ENCODE data around the gene WDR75.
"Not testable (repeated sequence)": the region's sequence is repeated elsewhere in the genome, so short reads cannot be mapped to it uniquely, and the experiment has no call there.

WDR75 gene

DNA sequence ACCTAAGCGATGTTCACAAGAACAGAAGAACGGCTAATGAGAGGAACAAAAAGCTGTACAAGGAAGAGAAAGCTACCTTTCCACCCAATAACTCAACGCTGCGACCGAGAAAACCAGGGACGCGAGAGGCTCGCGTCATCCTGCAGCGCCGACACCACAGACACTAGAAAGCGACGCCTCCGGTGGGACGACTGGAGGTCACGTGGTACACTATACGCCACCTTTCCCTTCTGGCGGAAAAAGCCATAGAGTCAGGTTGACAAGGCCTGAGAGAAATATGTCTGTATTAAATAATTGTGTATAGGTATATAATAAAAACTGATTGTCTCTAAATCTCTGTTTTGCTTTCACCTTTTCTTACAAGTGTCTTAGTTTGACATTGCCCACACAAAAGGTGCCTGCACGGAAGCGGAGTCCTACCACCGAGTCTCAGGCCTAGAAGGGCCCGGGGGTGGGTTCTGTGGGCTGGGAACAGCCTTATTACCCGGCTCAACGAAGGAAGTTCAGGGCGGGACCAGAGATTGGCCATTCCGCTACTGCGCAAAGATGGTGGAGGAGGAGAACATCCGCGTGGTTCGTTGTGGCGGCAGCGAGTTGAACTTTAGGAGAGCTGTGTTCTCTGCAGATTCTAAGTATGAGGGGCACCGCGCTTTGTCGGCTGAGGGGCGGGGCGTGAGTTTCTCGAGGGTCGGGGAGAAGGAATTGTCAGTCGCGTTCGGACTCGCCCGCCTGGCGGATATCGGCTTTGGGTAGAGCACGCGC lies at the start of gene WDR75:
TSS of gene WDR75 (plus strand) at position 528 of the 762 bp plus-strand sequence. CDS start at position 547, 19 bp downstream.
- DNase-seq (ENCODE audit: low read depth in 2 of 2) = peak; percentile 88

DNA sequence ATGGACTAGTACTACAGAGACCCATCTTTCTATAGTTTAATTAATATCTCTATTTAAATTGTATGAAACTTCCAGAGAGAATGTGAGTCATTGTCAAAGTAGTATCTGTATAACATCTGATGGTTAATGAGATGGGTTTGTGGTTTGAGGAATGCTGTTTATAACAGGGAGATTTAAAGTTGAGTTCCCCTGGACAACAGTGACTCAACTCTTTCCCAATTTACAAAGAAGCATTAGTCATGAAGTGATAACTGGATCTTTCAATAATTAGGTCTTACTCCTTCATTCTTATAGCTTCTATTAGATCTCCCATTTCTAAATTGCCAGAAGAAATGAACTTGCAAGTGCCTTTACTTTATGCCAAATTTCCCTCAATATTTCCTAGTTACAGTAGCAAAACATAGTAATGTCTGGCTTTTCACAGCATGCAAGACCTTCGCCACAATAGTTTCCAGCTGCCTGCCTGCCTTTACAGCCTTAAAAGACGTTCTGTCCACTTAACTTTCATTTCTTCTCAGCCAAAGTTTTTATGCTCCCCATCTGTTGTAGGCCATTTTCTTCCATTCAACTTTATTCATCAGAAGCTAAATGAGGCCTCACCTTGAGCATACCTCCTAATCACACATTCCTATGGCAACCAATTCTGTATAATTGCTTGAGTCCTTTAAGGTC lies 47.7 kb upstream of the WDR75 start:
- DNase-seq (ENCODE audit: low read depth in 2 of 2) = no peak

DNA sequence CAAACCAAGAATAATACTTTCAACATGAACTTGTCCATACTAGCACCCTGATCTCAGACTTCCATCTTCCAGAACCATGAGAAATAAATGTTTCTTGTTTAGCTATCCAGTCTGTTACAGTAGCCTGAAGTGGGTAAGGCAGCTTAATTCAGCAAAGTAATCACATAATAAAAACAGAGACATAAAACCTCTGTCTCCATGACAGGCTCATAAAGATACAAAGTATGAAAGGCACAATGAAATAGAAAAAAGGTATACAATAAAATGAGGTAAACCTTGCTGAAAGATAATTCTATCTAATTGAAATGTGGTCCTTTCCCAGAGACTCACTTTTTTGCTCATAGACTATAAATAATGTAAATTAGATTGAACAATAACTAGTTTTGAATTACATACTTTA lies 46.7 kb upstream of the WDR75 start:
- DNase-seq (ENCODE audit: low read depth in 2 of 2) = no peak

DNA sequence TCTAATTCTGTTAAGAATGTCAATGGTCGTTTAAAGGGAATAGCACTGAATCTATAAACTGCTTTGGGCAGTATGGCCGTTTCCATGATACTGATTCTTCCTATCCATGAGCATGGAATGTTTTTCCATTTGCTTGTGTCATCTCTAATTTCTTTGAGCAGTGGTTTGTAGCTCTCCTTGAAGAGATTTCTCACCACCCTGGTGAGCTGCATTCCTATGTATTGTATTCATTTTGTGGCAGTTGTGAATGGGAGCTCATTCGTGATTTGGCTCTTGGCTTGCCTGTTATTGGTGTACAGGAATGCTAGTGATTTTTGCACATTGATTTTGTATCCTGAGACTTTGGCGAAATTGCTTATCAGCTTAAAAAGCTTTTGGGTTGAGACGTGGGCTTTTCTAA lies 38.3 kb upstream of the WDR75 start:
- DNase-seq (ENCODE audit: low read depth in 2 of 2) = no peak

DNA sequence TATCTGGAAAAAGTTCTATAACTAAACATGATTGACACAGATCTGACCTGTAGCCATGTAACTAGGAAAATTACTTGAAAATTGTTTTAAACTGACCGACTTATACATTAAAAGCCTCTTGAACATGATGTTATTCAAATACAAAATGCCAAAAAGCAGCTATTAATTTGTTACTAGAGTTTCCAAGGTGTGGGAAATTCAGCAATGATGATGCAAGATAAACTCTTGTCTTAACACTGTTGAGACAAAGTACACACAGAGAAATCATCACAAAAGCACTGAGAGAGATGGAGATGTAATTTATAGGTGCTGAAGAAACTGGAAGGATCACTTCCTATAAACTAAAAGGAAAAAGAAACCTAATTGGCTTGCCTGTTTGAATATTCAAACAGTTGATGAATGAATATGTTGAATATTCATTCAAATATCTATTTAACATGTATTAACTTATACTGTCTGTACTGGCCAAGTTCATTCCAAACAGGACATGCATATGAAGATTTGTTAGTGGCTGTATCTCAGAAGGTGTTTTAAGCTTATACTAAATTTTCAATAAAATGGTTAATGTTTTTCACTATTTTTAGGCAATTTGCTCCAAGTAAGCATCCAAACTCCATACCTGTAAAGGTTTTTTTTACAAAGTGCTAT lies 34.6 kb upstream of the WDR75 start:
- no peak for DNase-seq (ENCODE audit: low read depth in 2 of 2)

DNA sequence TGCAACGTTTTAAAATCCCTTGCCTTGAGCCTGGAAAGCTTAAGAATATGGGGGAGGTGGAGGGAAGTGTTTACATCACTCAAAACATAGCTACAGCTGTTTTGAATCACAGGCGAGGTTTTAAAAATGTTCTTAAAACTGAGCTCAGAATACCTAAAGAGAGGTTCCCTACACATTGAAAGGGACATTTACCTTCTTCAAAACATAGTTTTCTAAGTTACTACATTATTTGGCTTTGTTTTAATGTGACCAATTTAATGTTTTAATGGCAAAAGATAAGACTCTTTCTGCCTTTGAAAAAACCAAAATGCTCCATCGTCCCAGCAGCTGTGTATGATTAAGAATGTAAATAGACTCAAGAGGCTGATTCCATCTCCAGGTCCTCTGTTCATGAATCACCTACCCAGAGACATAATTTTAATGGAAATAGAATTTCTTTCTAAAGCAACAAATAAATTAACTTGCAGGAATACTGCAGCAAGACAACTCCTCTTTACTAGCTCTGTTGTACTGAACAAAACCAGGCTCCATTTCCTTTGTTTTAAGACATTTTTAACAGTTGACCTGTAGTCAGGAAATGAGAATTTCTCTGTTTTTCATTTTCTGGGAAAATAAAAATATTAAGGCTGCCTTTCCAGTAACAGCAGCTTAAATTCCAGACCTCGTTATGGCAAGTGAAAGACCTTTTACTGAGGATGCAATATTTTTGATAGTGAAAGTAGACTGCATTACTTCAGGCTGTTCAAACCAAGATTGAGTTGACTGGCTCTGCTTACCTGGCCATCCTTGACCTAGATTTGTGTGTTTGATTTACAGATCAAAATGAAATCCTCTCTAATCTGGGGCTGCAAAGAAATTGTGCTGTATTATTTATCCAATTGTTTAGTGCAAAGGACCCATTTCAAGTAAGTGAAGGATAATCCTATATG lies 33.7 kb upstream of the WDR75 start:
- no peak for DNase-seq (ENCODE audit: low read depth in 2 of 2)

DNA sequence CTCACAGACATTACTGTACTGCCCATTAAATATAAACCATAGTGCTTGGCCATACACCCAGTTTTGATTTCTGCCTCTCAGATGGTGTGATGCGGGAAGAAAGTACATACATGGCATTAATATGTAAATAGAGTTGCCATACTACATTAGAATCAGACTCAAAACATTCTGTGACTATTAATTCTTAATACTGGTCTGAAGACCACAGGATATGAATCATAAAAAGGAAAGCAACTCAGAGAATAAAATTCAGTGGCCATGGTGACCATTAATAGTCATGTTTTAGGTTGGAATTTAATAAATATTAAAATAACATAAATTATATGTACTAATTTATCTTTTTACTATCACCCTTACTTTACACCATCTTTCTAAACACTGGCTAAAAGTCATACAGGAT lies 33.0 kb upstream of the WDR75 start:
- no peak for DNase-seq (ENCODE audit: low read depth in 2 of 2)

DNA sequence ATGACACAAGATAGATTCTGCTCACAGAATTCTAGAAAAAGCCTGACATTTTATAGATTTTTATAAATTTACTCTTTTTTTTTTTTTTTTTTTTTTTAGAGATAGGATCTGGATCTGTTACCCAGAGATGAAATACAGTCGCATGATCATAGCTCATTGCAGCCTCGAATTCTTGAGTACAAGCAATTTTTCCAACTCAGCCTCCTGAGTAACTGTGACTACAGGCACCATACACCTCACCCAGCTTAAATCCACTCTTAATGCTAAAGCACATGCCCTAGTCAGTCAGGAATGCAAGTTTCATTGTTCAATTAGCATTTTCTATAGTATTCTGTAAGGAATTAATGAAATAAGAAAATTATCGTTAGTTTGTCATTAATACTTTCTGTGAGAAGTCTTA lies 32.1 kb upstream of the WDR75 start:
- DNase-seq (ENCODE audit: low read depth in 2 of 2) = no peak

DNA sequence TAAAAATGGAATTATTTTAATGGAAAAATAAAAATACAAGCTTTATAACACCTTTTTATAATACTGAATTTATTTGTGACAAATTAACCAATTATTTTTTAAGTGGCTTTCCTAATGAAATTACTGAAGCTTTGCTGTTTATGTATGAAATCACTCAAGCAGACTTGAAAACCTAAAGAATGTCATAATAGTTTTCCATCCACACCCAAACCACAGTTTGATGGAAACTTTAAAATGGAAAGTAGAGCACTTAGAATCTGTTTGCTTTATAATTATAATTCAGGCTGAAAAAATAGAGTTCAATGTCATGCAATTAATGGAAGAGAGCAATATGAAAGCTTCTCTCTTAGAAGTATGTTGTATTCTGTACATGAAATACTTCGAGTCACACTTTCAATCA lies 31.6 kb upstream of the WDR75 start:
- no peak for DNase-seq (ENCODE audit: low read depth in 2 of 2)

DNA sequence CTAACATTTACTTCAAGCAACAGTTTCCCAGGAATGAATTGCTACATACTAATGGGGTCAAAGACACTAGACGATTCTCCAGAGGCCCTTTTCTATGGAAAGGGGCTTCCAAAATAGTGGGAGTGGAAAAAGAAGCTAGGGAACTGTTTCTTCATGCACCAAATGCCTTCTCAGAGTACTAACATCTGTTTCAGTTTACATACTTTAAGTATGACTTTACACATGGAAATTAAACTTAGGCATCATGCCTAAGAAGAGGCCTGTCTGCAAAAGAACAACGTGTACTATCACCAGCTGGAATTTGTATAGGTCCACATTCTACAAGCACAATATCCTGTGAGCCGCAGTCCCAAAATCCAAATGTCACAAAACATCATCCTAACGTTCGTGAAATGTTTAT lies 29.4 kb upstream of the WDR75 start:
- DNase-seq (ENCODE audit: low read depth in 2 of 2) = no peak

DNA sequence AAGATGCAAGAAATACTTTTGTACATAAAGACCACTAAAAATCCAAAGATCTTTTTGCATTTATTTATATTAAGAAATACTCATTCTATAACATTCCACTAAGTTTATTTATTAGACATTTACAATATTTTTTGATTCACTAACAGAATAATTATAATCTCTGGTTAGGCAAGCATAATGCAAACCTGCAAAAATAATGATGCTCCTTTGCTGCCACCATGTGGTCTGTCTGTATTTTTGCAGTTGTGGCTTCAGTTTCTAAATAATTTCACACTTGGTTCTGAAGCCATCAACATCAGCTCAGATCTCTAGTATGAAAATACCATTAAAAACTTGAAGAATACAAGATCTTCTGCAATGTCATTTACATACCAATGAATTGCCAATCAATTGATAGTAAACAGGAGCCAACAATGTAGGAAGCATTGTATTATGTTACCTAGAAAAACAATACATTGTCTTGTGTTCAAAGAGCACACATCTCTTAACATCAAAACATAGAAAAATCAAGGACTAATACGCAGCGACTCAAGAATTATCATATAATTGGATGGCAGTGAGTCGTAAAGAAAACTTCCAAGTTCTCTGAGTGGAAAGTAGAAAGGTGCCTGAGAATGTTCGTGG lies 28.8 kb upstream of the WDR75 start:
- peak; percentile 2 to 3 for DNase-seq (ENCODE audit: low read depth in 2 of 2)

DNA sequence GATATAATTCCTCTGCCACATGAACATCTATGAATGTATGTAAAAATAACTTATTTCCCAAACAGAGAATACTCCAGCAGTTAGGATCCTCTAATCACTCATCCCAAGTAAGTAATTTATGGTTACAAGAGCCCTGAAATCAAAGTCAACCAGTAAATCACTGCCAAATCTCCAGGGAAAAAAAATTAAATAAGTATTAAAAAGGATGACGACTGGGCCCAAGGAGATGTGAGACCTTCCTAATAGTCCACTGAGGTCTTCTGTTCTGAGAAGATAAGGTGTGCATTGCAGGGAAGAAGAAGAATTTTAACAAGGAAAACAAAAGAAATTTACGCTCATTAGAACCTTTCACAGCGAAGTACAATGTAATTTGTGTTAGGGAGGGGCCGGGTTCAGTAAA lies 28.0 kb upstream of the WDR75 start:
- no peak for DNase-seq (ENCODE audit: low read depth in 2 of 2)

DNA sequence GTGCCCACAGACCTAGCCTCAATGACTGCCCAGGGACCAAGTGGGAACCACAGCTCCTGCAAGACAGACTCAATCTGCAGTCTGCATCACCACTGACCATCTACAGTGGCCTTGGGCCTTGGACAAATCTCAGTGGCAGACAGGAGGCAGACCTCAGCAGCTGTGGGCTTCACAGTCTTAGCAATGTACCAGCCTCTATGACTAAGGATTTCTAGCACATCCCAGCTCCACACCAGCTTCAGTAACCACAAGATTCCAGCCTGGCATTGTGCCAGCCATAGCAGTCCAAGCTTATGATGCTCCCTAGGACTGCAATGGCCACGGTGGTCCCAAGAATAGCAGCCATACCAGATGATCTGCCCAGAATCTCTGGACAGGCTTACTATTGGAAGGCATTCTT lies 19.6 kb upstream of the WDR75 start:
- no peak for DNase-seq (ENCODE audit: low read depth in 2 of 2)

DNA sequence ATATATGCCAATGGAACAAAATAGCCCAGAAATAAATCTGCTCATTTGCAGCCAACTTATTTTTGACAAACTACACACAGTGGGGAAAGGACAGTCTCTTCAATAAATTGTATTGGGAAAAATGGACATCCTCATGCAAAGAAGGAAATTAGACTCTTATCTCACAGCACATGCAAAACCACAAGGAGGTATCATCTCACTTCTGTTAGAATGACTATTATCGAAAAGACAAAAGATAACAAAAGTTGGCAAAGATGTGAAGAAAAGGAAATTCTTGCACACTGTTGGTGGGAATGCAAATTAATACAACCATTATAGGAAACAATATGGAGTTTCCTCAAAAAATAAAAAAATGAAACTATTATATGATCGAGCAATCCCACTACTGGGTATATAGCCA lies 16.3 kb upstream of the WDR75 start:
- DNase-seq (ENCODE audit: low read depth in 2 of 2) = no peak

DNA sequence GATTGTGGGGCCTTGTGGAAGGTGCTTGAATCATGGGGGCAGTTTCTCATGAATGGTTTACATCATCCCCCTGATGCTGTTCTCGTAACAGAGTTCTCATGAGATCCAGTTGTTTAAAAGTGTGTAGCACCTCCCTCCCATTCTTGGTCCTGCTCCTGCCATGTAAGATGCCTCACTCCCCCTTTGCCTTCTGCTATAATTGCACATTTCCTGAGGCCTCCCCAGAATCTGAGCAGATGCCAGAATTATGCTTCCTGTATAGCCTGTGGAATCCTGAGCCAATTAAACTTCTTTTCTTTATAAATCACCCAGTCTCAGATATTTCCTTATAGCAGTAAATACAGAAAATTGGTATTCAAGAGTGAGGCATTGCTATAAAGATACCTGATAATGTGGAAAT lies 15.6 kb upstream of the WDR75 start:
- DNase-seq (ENCODE audit: low read depth in 2 of 2) = no peak

DNA sequence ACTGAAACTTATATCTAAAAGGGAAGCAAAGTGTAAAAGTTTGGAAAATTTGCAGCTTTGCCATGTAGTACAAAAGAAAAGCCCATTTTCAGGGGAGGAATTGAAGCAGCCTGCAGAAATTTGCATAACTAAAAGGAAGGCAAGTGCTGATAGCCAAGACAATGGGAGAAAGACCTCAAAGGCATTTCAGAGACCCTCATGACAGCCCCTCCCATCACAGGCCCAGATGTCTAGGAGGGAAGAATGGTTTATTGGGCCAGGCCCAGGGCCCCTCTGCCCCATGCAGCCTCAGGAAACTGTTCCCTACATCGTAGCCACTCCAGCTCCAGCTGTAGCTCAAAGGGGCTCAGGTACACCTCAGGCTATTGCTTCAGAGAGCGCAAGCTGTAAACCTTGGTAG lies 14.4 kb upstream of the WDR75 start:
- no peak for DNase-seq (ENCODE audit: low read depth in 2 of 2)

DNA sequence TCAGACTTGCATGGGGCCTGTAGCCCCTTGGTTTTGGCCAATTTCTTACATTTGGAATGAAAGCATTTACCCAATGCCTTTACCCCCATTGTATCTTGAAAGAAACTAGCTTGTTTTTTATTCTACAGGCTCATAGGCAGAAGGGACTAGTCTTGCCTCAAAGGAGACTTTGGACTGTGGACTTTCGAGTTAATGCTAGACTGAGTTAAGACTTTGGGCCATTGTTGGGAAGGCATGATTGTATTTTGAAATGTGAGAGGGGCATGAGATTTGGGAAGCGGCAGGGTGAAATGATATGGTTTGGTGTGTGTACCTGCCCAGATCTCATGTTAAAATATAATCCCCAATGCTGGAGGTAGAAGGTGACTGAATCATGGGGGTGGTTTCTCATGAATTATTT lies 13.4 kb upstream of the WDR75 start:
- no peak for DNase-seq (ENCODE audit: low read depth in 2 of 2)

DNA sequence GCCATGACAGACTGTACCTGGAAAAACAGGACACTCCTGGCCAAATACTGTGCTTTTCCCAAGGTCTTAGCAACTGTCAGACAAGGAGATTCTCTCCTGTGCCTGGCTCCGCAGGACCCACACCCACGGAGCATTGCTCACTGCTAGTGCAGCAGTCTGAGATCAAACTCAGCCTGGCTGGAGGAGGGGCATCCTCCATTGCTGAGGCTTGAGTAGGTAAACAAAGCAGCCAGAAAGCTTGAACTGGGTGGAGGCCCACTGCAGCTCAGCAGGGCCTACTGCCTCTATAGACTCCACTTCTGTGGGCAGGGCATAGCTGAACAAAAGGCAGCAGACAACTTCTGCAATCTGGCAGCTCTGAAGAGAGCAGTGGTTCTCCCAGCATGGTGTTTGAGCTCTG lies 10.8 kb upstream of the WDR75 start:
- not testable (repeated sequence) for DNase-seq (ENCODE audit: low read depth in 2 of 2)

DNA sequence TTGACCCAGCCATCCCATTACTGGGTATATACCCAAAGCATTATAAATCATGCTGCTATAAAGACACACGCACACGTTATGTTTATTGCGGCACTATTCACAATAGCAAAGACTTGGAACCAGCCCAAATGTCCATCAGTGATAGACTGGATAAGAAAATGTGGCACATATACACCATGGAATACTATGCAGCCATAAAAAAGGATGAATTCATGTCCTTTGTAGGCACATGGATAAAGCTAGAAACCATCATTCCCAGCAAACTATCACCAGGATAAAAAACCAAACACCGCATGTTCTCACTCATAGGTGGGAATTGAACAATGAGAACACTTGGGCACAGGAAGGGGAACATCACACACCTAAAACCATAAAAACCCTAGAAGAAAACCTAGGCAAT lies 5.5 kb upstream of the WDR75 start:
- not testable (repeated sequence) for DNase-seq (ENCODE audit: low read depth in 2 of 2)

DNA sequence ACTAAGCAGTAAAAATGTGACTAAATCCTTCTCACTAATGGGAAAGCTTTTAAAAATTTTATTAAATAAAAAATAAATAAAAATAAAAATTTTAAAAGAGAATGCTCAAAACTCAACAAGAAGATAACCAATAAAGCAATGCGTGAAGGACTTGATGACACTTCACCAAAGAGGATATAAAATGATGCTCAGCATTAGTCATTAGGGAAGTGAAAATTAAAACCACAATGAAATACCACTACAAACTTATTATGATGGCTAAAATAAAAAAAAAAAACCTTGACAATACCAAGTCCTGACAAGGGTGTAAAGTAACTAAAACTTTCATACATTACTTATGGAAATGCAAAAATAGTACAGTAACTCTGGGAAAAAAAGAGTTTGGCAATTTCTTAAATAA lies 3.3 kb upstream of the WDR75 start:
- no peak for DNase-seq (ENCODE audit: low read depth in 2 of 2)

DNA sequence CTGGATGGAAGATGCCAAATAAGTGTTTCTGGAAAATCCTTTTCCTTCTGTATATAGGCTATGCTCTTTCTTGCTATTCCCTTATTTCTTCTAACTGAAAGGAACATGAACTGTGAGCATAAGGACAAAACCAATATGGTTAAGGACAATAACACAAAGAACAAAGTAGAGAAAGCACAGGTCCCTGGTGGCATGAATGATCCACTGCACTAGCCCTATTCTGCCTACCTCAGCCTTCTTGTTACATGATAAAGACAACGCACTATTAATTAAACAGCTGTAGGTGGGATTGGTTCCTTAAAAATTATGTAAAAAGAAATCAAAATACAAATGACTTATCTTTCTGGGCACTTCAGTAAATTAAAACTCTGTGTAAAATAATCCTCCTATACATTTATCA lies 1.9 kb upstream of the WDR75 start:
- DNase-seq (ENCODE audit: low read depth in 2 of 2) = no peak

DNA sequence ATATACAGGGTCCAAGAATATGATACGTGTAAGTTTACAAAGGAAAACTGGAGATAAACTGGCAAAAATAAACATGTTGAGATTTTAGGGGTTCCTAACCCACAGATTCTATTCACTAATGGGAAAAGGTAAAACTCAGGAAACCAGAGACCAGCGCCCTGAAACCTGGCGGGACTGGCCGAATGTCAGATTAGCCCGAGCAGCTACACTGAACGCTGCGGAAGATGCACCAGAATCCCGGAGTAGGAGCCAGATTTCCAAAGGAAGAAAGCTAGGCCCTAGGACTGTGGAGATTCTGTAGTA lies 679 bp upstream of the WDR75 start:
- no peak for DNase-seq (ENCODE audit: low read depth in 2 of 2)

Data from stimulated activated CD8-positive, alpha-beta memory T cell treated with anti-CD3 and anti-CD28 coated beads, Interleukin-7, amount 100 ng/mL, for 4 hours (primary cell).